Endodermal cell (in vitro differentiated cells): ENCODE results near the gene AK8. TPM values are rescaled to one million over a fixed set of nuclear protein-coding genes. Genes with fewer than 3 reads are reported as not detected.

Experiments used
- DNase-seq: peaks from one replicate; pipeline ENCODE4 v3.0.0-alpha.2; 2017
- H3K27ac ChIP-seq: 2 replicates; pipeline ENCODE4 v1.5.1; 2013; ENCODE audit warnings: mild to moderate bottlenecking, low read depth, low read length, moderate library complexity
- H3K27me3 ChIP-seq: 2 replicates; pipeline ENCODE4 v1.6.1; 2013; ENCODE audit warnings: mild to moderate bottlenecking, low read length, moderate library complexity; ENCODE audit not compliant: insufficient read depth, control insufficient read depth, poor library complexity, severe bottlenecking
- H3K36me3 ChIP-seq: 2 replicates; pipeline ENCODE4 v1.7.0; 2013; ENCODE audit warnings: mild to moderate bottlenecking, low read length, moderate library complexity; ENCODE audit not compliant: control insufficient read depth, insufficient read depth
- H3K4me1 ChIP-seq: one replicate; pipeline ENCODE4 v1.7.0; 2013; ENCODE audit warnings: low read length; ENCODE audit not compliant: control insufficient read depth, insufficient read depth
- H3K4me3 ChIP-seq: 2 replicates; pipeline ENCODE4 v1.5.1; 2013; ENCODE audit warnings: mild to moderate bottlenecking, low read length, moderate library complexity
- H3K9ac ChIP-seq: 2 replicates; pipeline ENCODE4 v1.6.1; 2013; ENCODE audit warnings: mild to moderate bottlenecking, low read length, moderate library complexity; ENCODE audit not compliant: poor library complexity, severe bottlenecking; ENCODE audit errors: extremely low read depth
- H3K9me3 ChIP-seq: 2 replicates; pipeline ENCODE4 v1.6.1; 2013; ENCODE audit warnings: mild to moderate bottlenecking, low read length, moderate library complexity; ENCODE audit not compliant: control insufficient read depth
- H3K27ac Mint-ChIP-seq: 2 replicates; pipeline ENCODE4 v1.8.0; 2020; ENCODE audit warnings: mixed read lengths
- H3K27me3 Mint-ChIP-seq: 2 replicates; pipeline ENCODE4 v1.8.0; 2021; ENCODE audit warnings: mild to moderate bottlenecking, mixed read lengths; ENCODE audit not compliant: insufficient read depth
- H3K36me3 Mint-ChIP-seq: 2 replicates; pipeline ENCODE4 v1.8.0; 2020; ENCODE audit warnings: low read depth, mixed read lengths
- H3K4me1 Mint-ChIP-seq: 2 replicates; pipeline ENCODE4 v1.8.0; 2020; ENCODE audit warnings: mixed read lengths
- H3K4me3 Mint-ChIP-seq: 2 replicates; pipeline ENCODE4 v1.8.0; 2020; ENCODE audit warnings: mild to moderate bottlenecking, moderate library complexity, mixed read lengths
- H3K9me3 Mint-ChIP-seq: 2 replicates; pipeline ENCODE4 v1.8.0; 2020; ENCODE audit warnings: mild to moderate bottlenecking, mixed read lengths
- CTCF ChIP-seq: fragments of 200-600 bp; sonication (generic); conservative IDR thresholded peaks from 2 replicates; pipeline ENCODE4 v1.5.0; 2021; ENCODE audit warnings: antibody characterized with exemption, mild to moderate bottlenecking
- WGBS, 2 experiments: methylation state at CpG; one replicate each; pipeline versions ENCODE4 v1.1.5 to v1.1.7; 2013; ENCODE audit warnings: missing lambda C conversion rate in 2 of 2, mixed read lengths in 1 of 2; ENCODE audit not compliant: insufficient coverage in 1 of 2, insufficient read length in 1 of 2; 5-methylcytosine and 5-hydroxymethylcytosine counted together
- total RNA-seq, 2 donors: library from RNA; stranded (reverse); fragmentation: NEBNext Ultra II Directional in 1 of 2; extraction: Animal tissue kit (Norgen Biotek cat#: 25700) in 1 of 2; gene quantifications; 2 replicates in 1 of 2; 3 replicates in 1 of 2; pipeline ENCODE4 v1.2.1, GENCODE V29; 2021

AK8 gene
- total RNA-seq, 2 donors from 2014 or later: 1.3 to 2.6 TPM

- Histone ChIP-seq H3K36me3 (no peaks in the 10 kb centered on the region), H3K27ac (no peak overlapping the region), H3K9ac (no peak overlapping the region), H3K4me1 (no peaks in the 10 kb centered on the region), H3K27me3 (no peaks in the 10 kb centered on the region), H3K9me3 (no peaks in the 10 kb centered on the region), H3K4me3 (no peak overlapping the region)
- Mint-ChIP-seq H3K4me3 (no peak overlapping the region), H3K36me3 (no peaks in the 10 kb centered on the region), H3K4me1 (peaks cover 9% of the 10 kb centered on the region), H3K27me3 (peaks cover 16% of the 10 kb centered on the region), H3K27ac (no peak overlapping the region), H3K9me3 (no peaks in the 10 kb centered on the region)
- WGBS, 2 experiments: 75 to 94% methylated on average over 6 to 11 of the region's 11 CpGs
- no peak for DNase-seq
- no peak for TF ChIP-seq CTCF
These were observed 67.8 kb downstream of the AK8 start for GRCh38 chr9:132810314-132810713.

GRCh38 chr9:132809677-132810271 is 68.3 kb downstream of the AK8 start:
- no peaks in the 10 kb centered on the region for H3K9me3 ChIP-seq
- no peaks in the 10 kb centered on the region for H3K4me1 ChIP-seq
- TF ChIP-seq CTCF: no peak
- no peak overlapping the region for H3K9ac ChIP-seq
- Mint-ChIP-seq H3K4me1 (peaks cover 9% of the 10 kb centered on the region), H3K4me3 (no peak overlapping the region), H3K27ac (no peak overlapping the region), H3K36me3 (no peaks in the 10 kb centered on the region), H3K9me3 (no peaks in the 10 kb centered on the region), H3K27me3 (peaks cover 18% of the 10 kb centered on the region)
- WGBS, 2 experiments: 87% methylated on average over 7 to 11 of the region's 11 CpGs
- H3K36me3 ChIP-seq: no peaks in the 10 kb centered on the region
- no peak overlapping the region for H3K4me3 ChIP-seq
- no peak overlapping the region for H3K27ac ChIP-seq
- no peaks in the 10 kb centered on the region for H3K27me3 ChIP-seq
- no peak for DNase-seq

GRCh38 chr9:132808645-132809044 is 69.4 kb downstream of the AK8 start:
- 76 to 86% methylated on average over 4 to 6 of the region's 6 CpGs for WGBS, 2 experiments

More at GRCh38 chr9:132808645-132809044, 69.4 kb downstream of the AK8 start:
- Mint-ChIP-seq H3K27ac (no peak overlapping the region), H3K27me3 (peaks cover 19% of the 10 kb centered on the region), H3K4me1 (peaks cover 9% of the 10 kb centered on the region), H3K9me3 (no peaks in the 10 kb centered on the region), H3K36me3 (no peaks in the 10 kb centered on the region), H3K4me3 (no peak overlapping the region)
- no peaks in the 10 kb centered on the region for H3K9me3 ChIP-seq
- no peaks in the 10 kb centered on the region for H3K36me3 ChIP-seq
- H3K4me1 ChIP-seq: no peaks in the 10 kb centered on the region
- DNase-seq: no peak
- no peak overlapping the region for H3K27ac ChIP-seq
- TF ChIP-seq CTCF: no peak
- no peak overlapping the region for H3K9ac ChIP-seq
- no peak overlapping the region for H3K4me3 ChIP-seq
- no peaks in the 10 kb centered on the region for H3K27me3 ChIP-seq
